GM18873 (cell line): ENCODE measurements around the gene CDH13.

Experiments used
- ATAC-seq: cut with Tn5 transposase; IDR thresholded peaks from one replicate; pipeline ENCODE4 v1.9.1; 2021; ENCODE audit warnings: mild to moderate bottlenecking, moderate library complexity, moderate number of reproducible peaks; ENCODE audit not compliant: unreplicated experiment, low FRiP score

Gene CDH13

GRCh38 chr16:83552930-83553329 is 926.2 kb downstream of the CDH13 start:
- ATAC-seq: no peak

- ATAC-seq: no peak
Measured at GRCh38 chr16:83554096-83554495, 927.3 kb downstream of the CDH13 start.

- ATAC-seq: no peak
Measured at GRCh38 chr16:83554540-83554939, 927.8 kb downstream of the CDH13 start.

GRCh38 chr16:83561876-83562275 is 935.1 kb downstream of the CDH13 start:
- no peak for ATAC-seq

- ATAC-seq: no peak
Measured at GRCh38 chr16:83568345-83568744, 941.6 kb downstream of the CDH13 start.

GRCh38 chr16:83574388-83574787 is 947.6 kb downstream of the CDH13 start:
- no peak for ATAC-seq

- ATAC-seq: no peak
Measured at GRCh38 chr16:83577078-83577745, 950.4 kb downstream of the CDH13 start.

GRCh38 chr16:83578171-83578570 is 951.4 kb downstream of the CDH13 start:
- no peak for ATAC-seq

- ATAC-seq: no peak
Measured at GRCh38 chr16:83579027-83579426, 952.3 kb downstream of the CDH13 start.

GRCh38 chr16:83579436-83579835 is 952.7 kb downstream of the CDH13 start:
- ATAC-seq: no peak

- ATAC-seq: peak; percentile 82
Measured at GRCh38 chr16:83581082-83581481, 954.3 kb downstream of the CDH13 start.

- ATAC-seq: no peak
Measured at GRCh38 chr16:83581994-83582747, 955.4 kb downstream of the CDH13 start.

GRCh38 chr16:83586036-83586435 is 959.3 kb downstream of the CDH13 start:
- no peak for ATAC-seq

GRCh38 chr16:83586461-83587200 is 959.9 kb downstream of the CDH13 start:
- no peak for ATAC-seq

- ATAC-seq: no peak
Measured at GRCh38 chr16:83587201-83587600, 960.4 kb downstream of the CDH13 start.

GRCh38 chr16:83588070-83588469 is 961.3 kb downstream of the CDH13 start:
- ATAC-seq: no peak

GRCh38 chr16:83589576-83589975 is 962.8 kb downstream of the CDH13 start:
- no peak for ATAC-seq

- no peak for ATAC-seq
Measured at GRCh38 chr16:83592778-83593177, 966.0 kb downstream of the CDH13 start.

GRCh38 chr16:83599789-83600462 is 973.2 kb downstream of the CDH13 start:
- no peak for ATAC-seq

- no peak for ATAC-seq
Measured at GRCh38 chr16:83602761-83603722, 976.3 kb downstream of the CDH13 start.
